ENCODE measurements around the gene CRX. TPM values are rescaled to one million over a fixed set of nuclear protein-coding genes. Genes with fewer than 3 reads are reported as not detected.
"Not testable (repeated sequence)": the region's sequence is repeated elsewhere in the genome, so short reads cannot be mapped to it uniquely, and the experiment has no call there.

CRX gene
- total and polyA plus RNA-seq, 5 donors from 2014 or later, result not detected

GRCh38 chr19:47796785-47797184, 25.0 kb upstream of the CRX start:
- H3K36me3 Mint-ChIP-seq, result no peaks in the 10 kb centered on the region
- no peak for DNase-seq
- Histone ChIP-seq H3K27me3 (ENCODE audit: control insufficient read depth, insufficient read depth, low read length) (peaks cover 4% of the 10 kb centered on the region), H3K9me3 (ENCODE audit: control insufficient read depth in 2 of 2, low read length in 2 of 2) (peaks cover 0 to 4% of the 10 kb centered on the region in 2 experiments), H3K4me3 (ENCODE audit: low read depth, low read length) (no peak overlapping the region), H3K27ac (ENCODE audit: insufficient read depth, low read length, poor library complexity, severe bottlenecking) (no peak overlapping the region), H3K4me1 (ENCODE audit: control insufficient read depth, insufficient read depth, low read length, poor library complexity, severe bottlenecking) (no peaks in the 10 kb centered on the region), H3K36me3 (ENCODE audit: control insufficient read depth, insufficient read depth, low read length) (no peaks in the 10 kb centered on the region)
- no peak overlapping the region for H3K4me3 Mint-ChIP-seq
- ATAC-seq (ENCODE audit: low read depth in 2 of 2), result no peak
- H3K27ac Mint-ChIP-seq, result no peak overlapping the region
- peaks cover 0 to 4% (median 0%) of the 10 kb centered on the region in 7 donors for H3K9me3 Mint-ChIP-seq
- no peaks in the 10 kb centered on the region for H3K27me3 Mint-ChIP-seq
- no peaks in the 10 kb centered on the region for H3K4me1 Mint-ChIP-seq

GRCh38 chr19:47797996-47798903, 23.5 kb upstream of the CRX start:
- H3K4me1 Mint-ChIP-seq, result no peaks in the 10 kb centered on the region
- Histone ChIP-seq H3K27me3 (ENCODE audit: control insufficient read depth, insufficient read depth, low read length) (peaks cover 4% of the 10 kb centered on the region), H3K9me3 (ENCODE audit: control insufficient read depth in 2 of 2, low read length in 2 of 2) (peaks cover 0 to 1% of the 10 kb centered on the region in 2 experiments), H3K4me3 (ENCODE audit: low read depth, low read length) (no peak overlapping the region), H3K4me1 (ENCODE audit: control insufficient read depth, insufficient read depth, low read length, poor library complexity, severe bottlenecking) (no peaks in the 10 kb centered on the region), H3K36me3 (ENCODE audit: control insufficient read depth, insufficient read depth, low read length) (no peaks in the 10 kb centered on the region), H3K27ac (ENCODE audit: insufficient read depth, low read length, poor library complexity, severe bottlenecking) (no peak overlapping the region)
- H3K27ac Mint-ChIP-seq, result no peak overlapping the region
- no peak for DNase-seq
- no peaks in the 10 kb centered on the region for H3K36me3 Mint-ChIP-seq
- ATAC-seq (ENCODE audit: low read depth in 2 of 2), result no peak
- no peaks in the 10 kb centered on the region for H3K27me3 Mint-ChIP-seq
- H3K9me3 Mint-ChIP-seq, result peaks cover 0 to 2% (median 0%) of the 10 kb centered on the region in 7 donors
- H3K4me3 Mint-ChIP-seq, result no peak overlapping the region

GRCh38 chr19:47798904-47799266, 22.9 kb upstream of the CRX start:
- H3K36me3 ChIP-seq (ENCODE audit: control insufficient read depth, insufficient read depth, low read length), result no peaks in the 10 kb centered on the region
- Mint-ChIP-seq H3K27me3 (no peaks in the 10 kb centered on the region), H3K9me3 (peaks cover 0 to 2% (median 0%) of the 10 kb centered on the region in 7 donors), H3K4me1 (no peaks in the 10 kb centered on the region), H3K4me3 (no peak overlapping the region), H3K36me3 (no peaks in the 10 kb centered on the region), H3K27ac (no peak overlapping the region)
- H3K27ac ChIP-seq (ENCODE audit: insufficient read depth, low read length, poor library complexity, severe bottlenecking), result no peak overlapping the region
- H3K27me3 ChIP-seq (ENCODE audit: control insufficient read depth, insufficient read depth, low read length), result peaks cover 4% of the 10 kb centered on the region
- no peak for DNase-seq
- no peaks in the 10 kb centered on the region for H3K4me1 ChIP-seq (ENCODE audit: control insufficient read depth, insufficient read depth, low read length, poor library complexity, severe bottlenecking)
- no peak overlapping the region for H3K4me3 ChIP-seq (ENCODE audit: low read depth, low read length)
- ATAC-seq (ENCODE audit: low read depth in 2 of 2), result no peak
- H3K9me3 ChIP-seq (ENCODE audit: control insufficient read depth in 2 of 2, low read length in 2 of 2), result peaks cover 0 to 1% of the 10 kb centered on the region in 2 experiments

- H3K27me3 Mint-ChIP-seq, result no peaks in the 10 kb centered on the region
- H3K4me3 Mint-ChIP-seq, result no peak overlapping the region
- H3K9me3 Mint-ChIP-seq, result peaks cover 0 to 2% (median 0%) of the 10 kb centered on the region in 7 donors
- H3K4me1 Mint-ChIP-seq, result no peaks in the 10 kb centered on the region
- no peak overlapping the region for H3K27ac ChIP-seq (ENCODE audit: insufficient read depth, low read length, poor library complexity, severe bottlenecking)
- no peaks in the 10 kb centered on the region for H3K36me3 ChIP-seq (ENCODE audit: control insufficient read depth, insufficient read depth, low read length)
- peaks cover 4% of the 10 kb centered on the region for H3K27me3 ChIP-seq (ENCODE audit: control insufficient read depth, insufficient read depth, low read length)
- H3K4me1 ChIP-seq (ENCODE audit: control insufficient read depth, insufficient read depth, low read length, poor library complexity, severe bottlenecking), result no peaks in the 10 kb centered on the region
- no peak for DNase-seq
- no peaks in the 10 kb centered on the region for H3K36me3 Mint-ChIP-seq
- ATAC-seq (ENCODE audit: low read depth in 2 of 2), result no peak
- H3K9me3 ChIP-seq (ENCODE audit: control insufficient read depth in 2 of 2, low read length in 2 of 2), result peaks cover 0 to 1% of the 10 kb centered on the region in 2 experiments
- H3K27ac Mint-ChIP-seq, result no peak overlapping the region
- no peak overlapping the region for H3K4me3 ChIP-seq (ENCODE audit: low read depth, low read length)
Observed at GRCh38 chr19:47801270-47801669, 20.5 kb upstream of the CRX start.

- Mint-ChIP-seq H3K4me3 (no peak overlapping the region), H3K27ac (no peak overlapping the region), H3K27me3 (peaks cover 2% of the 10 kb centered on the region), H3K4me1 (no peaks in the 10 kb centered on the region), H3K9me3 (peaks cover 0 to 2% (median 0%) of the 10 kb centered on the region in 7 donors), H3K36me3 (no peaks in the 10 kb centered on the region)
- Histone ChIP-seq H3K4me3 (ENCODE audit: low read depth, low read length) (no peak overlapping the region), H3K4me1 (ENCODE audit: control insufficient read depth, insufficient read depth, low read length, poor library complexity, severe bottlenecking) (no peaks in the 10 kb centered on the region), H3K27ac (ENCODE audit: insufficient read depth, low read length, poor library complexity, severe bottlenecking) (no peak overlapping the region), H3K36me3 (ENCODE audit: control insufficient read depth, insufficient read depth, low read length) (no peaks in the 10 kb centered on the region), H3K9me3 (ENCODE audit: control insufficient read depth in 2 of 2, low read length in 2 of 2) (peaks cover 0 to 1% of the 10 kb centered on the region in 2 experiments), H3K27me3 (ENCODE audit: control insufficient read depth, insufficient read depth, low read length) (peaks cover 4% of the 10 kb centered on the region)
- ATAC-seq (ENCODE audit: low read depth in 2 of 2), result no peak
- DNase-seq, result no peak
Observed at GRCh38 chr19:47802521-47803043, 19.2 kb upstream of the CRX start.

- not testable (repeated sequence) for H3K4me1 ChIP-seq (ENCODE audit: control insufficient read depth, insufficient read depth, low read length, poor library complexity, severe bottlenecking); H3K9me3 Mint-ChIP-seq; H3K4me3 Mint-ChIP-seq; H3K4me1 Mint-ChIP-seq; H3K9me3 ChIP-seq (ENCODE audit: control insufficient read depth in 2 of 2, low read length in 2 of 2); H3K36me3 Mint-ChIP-seq; H3K27ac ChIP-seq (ENCODE audit: insufficient read depth, low read length, poor library complexity, severe bottlenecking); H3K27me3 Mint-ChIP-seq; ATAC-seq (ENCODE audit: low read depth in 2 of 2); DNase-seq; H3K36me3 ChIP-seq (ENCODE audit: control insufficient read depth, insufficient read depth, low read length); H3K4me3 ChIP-seq (ENCODE audit: low read depth, low read length); H3K27me3 ChIP-seq (ENCODE audit: control insufficient read depth, insufficient read depth, low read length); H3K27ac Mint-ChIP-seq
Observed at GRCh38 chr19:47803148-47803547, 18.6 kb upstream of the CRX start.

GRCh38 chr19:47803671-47804070, 18.1 kb upstream of the CRX start:
- H3K27ac ChIP-seq (ENCODE audit: insufficient read depth, low read length, poor library complexity, severe bottlenecking); H3K36me3 ChIP-seq (ENCODE audit: control insufficient read depth, insufficient read depth, low read length); H3K4me1 ChIP-seq (ENCODE audit: control insufficient read depth, insufficient read depth, low read length, poor library complexity, severe bottlenecking); H3K27me3 Mint-ChIP-seq; H3K36me3 Mint-ChIP-seq; H3K4me3 ChIP-seq (ENCODE audit: low read depth, low read length); H3K9me3 Mint-ChIP-seq; H3K9me3 ChIP-seq (ENCODE audit: control insufficient read depth in 2 of 2, low read length in 2 of 2); H3K27me3 ChIP-seq (ENCODE audit: control insufficient read depth, insufficient read depth, low read length); DNase-seq; ATAC-seq (ENCODE audit: low read depth in 2 of 2); H3K27ac Mint-ChIP-seq; H3K4me3 Mint-ChIP-seq; H3K4me1 Mint-ChIP-seq: not testable (repeated sequence)

- H3K27ac Mint-ChIP-seq; H3K4me3 Mint-ChIP-seq; ATAC-seq (ENCODE audit: low read depth in 2 of 2): not testable (repeated sequence)
Observed at GRCh38 chr19:47804451-47804850, 17.3 kb upstream of the CRX start, which contains the start of gene TPRX1. Gene TPRX1 (minus strand): TSS chr19:47804551. CDS start chr19:47804539, 12 bp downstream.

More at GRCh38 chr19:47804451-47804850, 17.3 kb upstream of the CRX start, which contains the start of gene TPRX1:
- H3K9me3 Mint-ChIP-seq; DNase-seq; H3K9me3 ChIP-seq (ENCODE audit: control insufficient read depth in 2 of 2, low read length in 2 of 2); H3K4me1 Mint-ChIP-seq; H3K27me3 ChIP-seq (ENCODE audit: control insufficient read depth, insufficient read depth, low read length); H3K4me3 ChIP-seq (ENCODE audit: low read depth, low read length); H3K27me3 Mint-ChIP-seq; H3K27ac ChIP-seq (ENCODE audit: insufficient read depth, low read length, poor library complexity, severe bottlenecking); H3K4me1 ChIP-seq (ENCODE audit: control insufficient read depth, insufficient read depth, low read length, poor library complexity, severe bottlenecking); H3K36me3 Mint-ChIP-seq; H3K36me3 ChIP-seq (ENCODE audit: control insufficient read depth, insufficient read depth, low read length): not testable (repeated sequence)

Data from CD4-positive, CD25-positive, alpha-beta regulatory T cell (primary cell).